Kidney epithelial cell (primary cell): Measurements from ENCODE around the gene LMBR1. TPM values are rescaled to one million over a fixed set of nuclear protein-coding genes. Genes with fewer than 3 reads are reported as not detected.

Source experiments
- DNase-seq: peaks from one replicate; pipeline ENCODE4 v3.0.0-alpha.2; 2010; ENCODE audit warnings: low read depth
- H3K27me3 ChIP-seq: 2 replicates; pipeline ENCODE4 v1.6.0; 2011; ENCODE audit warnings: low read length; ENCODE audit not compliant: control insufficient read depth, insufficient read depth
- H3K36me3 ChIP-seq: 2 replicates; pipeline ENCODE4 v1.5.1; 2011; ENCODE audit warnings: low read length; ENCODE audit not compliant: control insufficient read depth, insufficient read depth
- H3K4me3 ChIP-seq: 2 replicates; pipeline ENCODE4 v1.5.1; 2011; ENCODE audit warnings: low read depth, mild to moderate bottlenecking, control low read depth, low read length
- total RNA-seq: library from RNA; depleted of rRNA; stranded (reverse); fragments of >200 nt; gene quantifications from 2 replicates; pipeline ENCODE4 v1.2.3, GENCODE V29; 2015
- TF ChIP-seq, protein P1 (sequence below): IDR thresholded peaks from 2 replicates; pipeline ENCODE4 v1.5.1; 2011; ENCODE audit warnings: mild to moderate bottlenecking, moderate library complexity, low read length, control low read depth, inconsistent platforms; ENCODE audit not compliant: insufficient read depth, poor library complexity, severe bottlenecking

Gene LMBR1
- total RNA-seq, 1 donor from 2014 or later = 47.3 TPM

DNA sequence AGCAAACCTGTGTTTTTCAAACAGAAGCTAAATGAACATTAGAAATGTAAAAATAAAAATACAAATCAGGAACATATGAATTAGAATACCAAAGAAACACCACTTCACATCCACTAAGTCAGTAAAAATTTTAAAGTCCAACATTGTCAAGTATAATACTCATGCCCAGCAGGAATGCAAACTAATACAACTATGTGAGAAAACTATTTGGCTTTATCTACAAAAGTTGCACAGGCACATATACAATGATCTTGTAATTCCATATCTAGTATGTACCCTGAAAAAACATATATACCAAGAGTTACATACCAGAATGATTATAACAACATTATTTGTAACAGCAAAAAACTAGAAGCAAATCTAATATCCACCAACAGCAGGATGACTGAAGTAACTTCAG is 161.3 kb downstream of the LMBR1 start:
- TF ChIP-seq, protein P1, sequence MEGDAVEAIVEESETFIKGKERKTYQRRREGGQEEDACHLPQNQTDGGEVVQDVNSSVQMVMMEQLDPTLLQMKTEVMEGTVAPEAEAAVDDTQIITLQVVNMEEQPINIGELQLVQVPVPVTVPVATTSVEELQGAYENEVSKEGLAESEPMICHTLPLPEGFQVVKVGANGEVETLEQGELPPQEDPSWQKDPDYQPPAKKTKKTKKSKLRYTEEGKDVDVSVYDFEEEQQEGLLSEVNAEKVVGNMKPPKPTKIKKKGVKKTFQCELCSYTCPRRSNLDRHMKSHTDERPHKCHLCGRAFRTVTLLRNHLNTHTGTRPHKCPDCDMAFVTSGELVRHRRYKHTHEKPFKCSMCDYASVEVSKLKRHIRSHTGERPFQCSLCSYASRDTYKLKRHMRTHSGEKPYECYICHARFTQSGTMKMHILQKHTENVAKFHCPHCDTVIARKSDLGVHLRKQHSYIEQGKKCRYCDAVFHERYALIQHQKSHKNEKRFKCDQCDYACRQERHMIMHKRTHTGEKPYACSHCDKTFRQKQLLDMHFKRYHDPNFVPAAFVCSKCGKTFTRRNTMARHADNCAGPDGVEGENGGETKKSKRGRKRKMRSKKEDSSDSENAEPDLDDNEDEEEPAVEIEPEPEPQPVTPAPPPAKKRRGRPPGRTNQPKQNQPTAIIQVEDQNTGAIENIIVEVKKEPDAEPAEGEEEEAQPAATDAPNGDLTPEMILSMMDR = no peak
- H3K36me3 ChIP-seq = no peaks in the 10 kb centered on the region
- no peaks in the 10 kb centered on the region for H3K27me3 ChIP-seq
- no peak overlapping the region for H3K4me3 ChIP-seq
- no peak for DNase-seq

GRCh38 chr7:156725936-156726335 is 167.0 kb downstream of the LMBR1 start:
- Histone ChIP-seq H3K36me3 (no peaks in the 10 kb centered on the region), H3K4me3 (no peak overlapping the region), H3K27me3 (no peaks in the 10 kb centered on the region)
- DNase-seq = no peak
- TF ChIP-seq, protein P1 = no peak

GRCh38 chr7:156725073-156725472 is 167.9 kb downstream of the LMBR1 start:
- no peak overlapping the region for H3K4me3 ChIP-seq
- DNase-seq = no peak
- H3K27me3 ChIP-seq = no peaks in the 10 kb centered on the region
- H3K36me3 ChIP-seq = no peaks in the 10 kb centered on the region
- TF ChIP-seq, protein P1 = no peak

DNA sequence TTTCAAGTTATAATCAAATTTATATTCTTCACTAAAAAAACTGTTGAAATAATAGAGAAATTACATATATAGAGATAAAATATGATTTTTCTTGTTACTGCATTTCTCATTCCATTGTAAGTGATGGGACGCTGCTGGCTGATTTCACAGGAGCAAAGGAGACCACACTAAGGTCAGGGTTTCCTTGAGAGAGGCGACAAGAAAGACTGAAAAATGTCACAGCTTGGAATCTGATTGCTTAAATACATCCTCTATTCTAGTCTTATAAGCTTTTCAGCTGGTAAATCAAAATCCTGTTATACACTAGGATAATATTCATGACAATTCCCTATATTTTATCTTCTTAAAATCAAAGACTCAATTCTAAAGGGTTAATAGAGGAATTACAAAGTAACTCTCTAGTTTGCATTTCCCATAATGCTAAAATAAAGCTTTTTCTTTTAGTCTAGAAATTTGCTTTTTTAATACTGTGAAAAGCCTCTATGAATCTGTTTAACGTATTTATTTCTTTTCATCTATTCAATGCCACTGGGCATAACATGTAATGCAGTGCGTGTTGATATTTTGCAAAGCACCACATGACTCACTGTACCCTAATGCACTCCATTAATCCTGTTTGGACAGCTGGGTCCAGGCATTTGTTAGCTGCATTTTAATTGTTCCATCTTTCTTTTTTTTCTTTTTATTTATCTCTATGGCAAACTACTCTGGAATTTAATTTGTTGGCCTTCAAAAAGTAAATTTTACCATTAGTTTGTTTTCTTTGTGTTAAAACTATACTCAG is 170.7 kb downstream of the LMBR1 start:
- no peaks in the 10 kb centered on the region for H3K27me3 ChIP-seq
- TF ChIP-seq, protein P1 = no peak
- no peak overlapping the region for H3K4me3 ChIP-seq
- no peak for DNase-seq
- no peaks in the 10 kb centered on the region for H3K36me3 ChIP-seq

DNA sequence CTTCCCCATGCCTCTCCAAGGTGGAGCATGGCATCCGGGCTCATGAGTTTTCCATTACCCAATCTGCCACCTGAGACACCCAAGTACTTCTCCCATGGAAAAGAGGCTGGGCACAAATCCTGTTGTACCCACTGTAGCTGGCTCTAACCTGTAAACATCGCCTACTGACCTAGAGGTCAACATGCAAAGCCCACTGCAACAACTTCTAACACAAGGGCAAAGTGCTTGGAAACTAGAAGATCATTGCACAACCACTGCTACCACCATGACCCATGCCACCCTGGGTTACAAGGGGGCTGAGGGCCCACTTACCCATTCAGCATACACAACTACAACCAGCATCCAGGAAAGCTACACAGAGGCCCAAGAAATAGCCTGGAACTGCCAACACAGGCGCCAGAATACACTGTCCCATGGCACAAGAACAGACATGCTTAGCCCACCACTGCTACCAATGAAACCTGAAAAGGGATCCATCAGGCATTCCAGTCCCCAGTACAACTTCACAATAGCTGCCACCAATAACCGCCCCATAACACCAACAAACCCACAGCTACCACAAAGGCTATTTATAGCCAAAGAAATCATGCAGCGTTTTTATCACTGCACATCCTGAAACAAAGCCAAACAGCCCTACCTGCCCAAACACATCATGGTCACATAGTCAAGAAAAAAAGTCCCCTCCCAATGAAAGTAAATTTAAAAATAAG is 189.1 kb downstream of the LMBR1 start:
- H3K36me3 ChIP-seq = peaks cover 2% of the 10 kb centered on the region
- TF ChIP-seq, protein P1 = no peak
- no peak overlapping the region for H3K4me3 ChIP-seq
- H3K27me3 ChIP-seq = no peaks in the 10 kb centered on the region
- no peak for DNase-seq

DNA sequence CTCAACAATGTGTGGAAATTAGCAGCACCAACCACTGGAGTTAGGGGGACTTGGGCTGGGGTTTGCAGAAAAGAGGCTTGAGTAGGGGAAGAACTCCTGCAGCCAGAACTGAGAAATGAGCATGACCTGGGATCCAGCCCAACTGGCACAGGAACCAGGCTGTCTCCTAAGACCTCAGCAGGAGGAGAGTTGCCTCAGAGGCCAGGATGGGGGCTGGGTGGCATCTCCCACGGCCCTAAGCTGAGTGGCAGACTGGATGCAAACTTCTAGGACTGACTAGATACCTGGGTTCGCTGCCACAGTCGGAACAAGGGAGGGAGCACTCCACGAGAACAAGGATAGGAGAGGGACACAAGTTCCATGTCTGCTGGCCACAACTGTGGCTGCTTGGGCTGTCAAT is 189.8 kb downstream of the LMBR1 start:
- no peaks in the 10 kb centered on the region for H3K27me3 ChIP-seq
- H3K4me3 ChIP-seq = no peak overlapping the region
- DNase-seq = no peak
- no peaks in the 10 kb centered on the region for H3K36me3 ChIP-seq
- TF ChIP-seq, protein P1 = no peak
